MCF 10A (cell line): Measurements from ENCODE around the gene TOMM20L. TPM values are rescaled to one million over a fixed set of nuclear protein-coding genes. Genes with fewer than 3 reads are reported as not detected.
A peak's percentile ranks its signal among the peaks of the same experiment; 100 is the strongest.
"Not testable (repeated sequence)": the region's sequence is repeated elsewhere in the genome, so short reads cannot be mapped to it uniquely, and the experiment has no call there.

Experiments
- BruUV-seq: library from RNA; stranded (reverse); fragments of 400-500 nt; replicated peaks from 2 replicates; lab custom pipeline; 2021; lab: Mats Ljungman, UMichigan
- CTCF ChIA-PET: fragments of 300-600 bp; sonication (Branson Sonifier 250); formaldehyde crosslinking; extraction: SDS; loops from one replicate; lab custom pipeline; 2021; ENCODE audit warnings: antibody characterized with exemption, inconsistent platforms; lab: Yijun Ruan, JAX
- POLR2A ChIA-PET: fragments of 300-600, 350-650 bp; sonication (Branson Sonifier 250); formaldehyde crosslinking; extraction: SDS; loops from one replicate; lab custom pipeline; 2020; ENCODE audit warnings: antibody characterized with exemption, inconsistent platforms; lab: Yijun Ruan, JAX
- DNase-seq: peaks from one replicate; pipeline ENCODE4 v3.0.0-alpha.2; 2018; ENCODE audit not compliant: unreplicated experiment
- H3K27ac Mint-ChIP-seq: one replicate; pipeline ENCODE4 v1.8.0; 2022; ENCODE audit warnings: mild to moderate bottlenecking, low read depth, mixed read lengths; ENCODE audit not compliant: unreplicated experiment
- H3K27me3 Mint-ChIP-seq: one replicate; pipeline ENCODE4 v1.8.0; 2022; ENCODE audit warnings: mixed read lengths; ENCODE audit not compliant: insufficient read depth, unreplicated experiment
- H3K36me3 Mint-ChIP-seq: one replicate; pipeline ENCODE4 v1.8.0; 2022; ENCODE audit warnings: mild to moderate bottlenecking, moderate library complexity, mixed read lengths; ENCODE audit not compliant: insufficient read depth, unreplicated experiment
- H3K4me1 Mint-ChIP-seq: one replicate; pipeline ENCODE4 v1.8.0; 2022; ENCODE audit warnings: mixed read lengths; ENCODE audit not compliant: insufficient read depth, unreplicated experiment
- H3K4me3 Mint-ChIP-seq: one replicate; pipeline ENCODE4 v1.8.0; 2022; ENCODE audit warnings: mild to moderate bottlenecking, moderate library complexity, mixed read lengths; ENCODE audit not compliant: unreplicated experiment
- H3K9me3 Mint-ChIP-seq: one replicate; pipeline ENCODE4 v1.8.0; 2022; ENCODE audit warnings: mixed read lengths; ENCODE audit not compliant: unreplicated experiment
- intact Hi-C: fragments of 100-400 bp; cut with micrococcal nuclease; formaldehyde crosslinking; loops from 2 replicates; pipeline ENCODE4 v1.14.1; 2022
- total RNA-seq: library from RNA; stranded (reverse); gene quantifications from 2 replicates; pipeline ENCODE4 v1.2.3, GENCODE V29; 2022
- TF ChIP-seq, protein P1 (sequence below): fragments of 200-600 bp; IDR thresholded peaks from one replicate; pipeline ENCODE4 v1.8.0; 2022; ENCODE audit warnings: antibody characterized with exemption, mild to moderate bottlenecking; ENCODE audit not compliant: unreplicated experiment

The TOMM20L gene
- total RNA-seq, 1 experiment from 2014 or later = not detected

- intact Hi-C loops = loop anchor here (5.0 kb wide), 1 partner anchor 294 kb away; no protein-coding TSS in a partner anchor
- H3K36me3 Mint-ChIP-seq = peaks cover 19% of the 10 kb centered on the region
These were observed 5.9 kb downstream of the TOMM20L start for GRCh38 chr14:58401587-58401986.

DNA sequence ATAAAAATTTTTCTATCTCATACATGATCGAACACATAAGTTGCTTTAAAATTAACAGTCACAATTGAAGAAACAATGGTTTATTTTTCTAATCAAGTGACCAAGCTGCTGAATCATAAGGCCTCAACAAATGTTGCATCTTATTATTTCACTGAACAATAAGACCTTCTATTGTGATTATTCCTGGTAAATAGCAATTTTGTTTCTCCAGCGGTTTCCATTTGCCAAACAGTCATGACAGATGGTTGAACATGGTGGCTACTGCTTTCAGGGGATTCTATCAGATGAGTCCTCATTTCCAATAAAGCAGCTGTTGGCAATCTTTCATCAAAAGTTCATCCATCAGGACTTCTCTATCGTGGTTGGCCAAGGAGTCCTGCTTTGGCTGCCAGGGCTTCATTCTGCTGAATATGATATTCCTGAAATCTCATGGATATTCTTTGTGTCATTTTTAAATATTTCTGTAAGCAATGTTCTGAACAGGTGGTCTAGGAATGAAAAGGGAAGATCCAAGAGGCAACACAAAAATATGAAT is 13.0 kb downstream of the TOMM20L start:
- Mint-ChIP-seq H3K36me3 (peaks cover 69% of the 10 kb centered on the region), H3K4me3 (no peak overlapping the region), H3K9me3 (no peaks in the 10 kb centered on the region), H3K27me3 (no peaks in the 10 kb centered on the region), H3K4me1 (no peaks in the 10 kb centered on the region), H3K27ac (no peak overlapping the region)
- TF ChIP-seq, protein P1, sequence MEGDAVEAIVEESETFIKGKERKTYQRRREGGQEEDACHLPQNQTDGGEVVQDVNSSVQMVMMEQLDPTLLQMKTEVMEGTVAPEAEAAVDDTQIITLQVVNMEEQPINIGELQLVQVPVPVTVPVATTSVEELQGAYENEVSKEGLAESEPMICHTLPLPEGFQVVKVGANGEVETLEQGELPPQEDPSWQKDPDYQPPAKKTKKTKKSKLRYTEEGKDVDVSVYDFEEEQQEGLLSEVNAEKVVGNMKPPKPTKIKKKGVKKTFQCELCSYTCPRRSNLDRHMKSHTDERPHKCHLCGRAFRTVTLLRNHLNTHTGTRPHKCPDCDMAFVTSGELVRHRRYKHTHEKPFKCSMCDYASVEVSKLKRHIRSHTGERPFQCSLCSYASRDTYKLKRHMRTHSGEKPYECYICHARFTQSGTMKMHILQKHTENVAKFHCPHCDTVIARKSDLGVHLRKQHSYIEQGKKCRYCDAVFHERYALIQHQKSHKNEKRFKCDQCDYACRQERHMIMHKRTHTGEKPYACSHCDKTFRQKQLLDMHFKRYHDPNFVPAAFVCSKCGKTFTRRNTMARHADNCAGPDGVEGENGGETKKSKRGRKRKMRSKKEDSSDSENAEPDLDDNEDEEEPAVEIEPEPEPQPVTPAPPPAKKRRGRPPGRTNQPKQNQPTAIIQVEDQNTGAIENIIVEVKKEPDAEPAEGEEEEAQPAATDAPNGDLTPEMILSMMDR = no peak
- CTCF ChIA-PET = no interaction called here
- intact Hi-C loops = no loop called here
- BruUV-seq = TSS peak; percentile 33
- DNase-seq = no peak
- POLR2A ChIA-PET = no interaction called here

More at GRCh38 chr14:58401587-58401986, 5.9 kb downstream of the TOMM20L start:
- Mint-ChIP-seq H3K27me3 (no peaks in the 10 kb centered on the region), H3K27ac (no peak overlapping the region), H3K4me1 (no peaks in the 10 kb centered on the region), H3K4me3 (no peak overlapping the region), H3K9me3 (no peaks in the 10 kb centered on the region)
- peak; percentile 9 for DNase-seq
- no TSS peak for BruUV-seq
- ChIA-PET POLR2A (no interaction called here), CTCF (interaction anchor here (1.0 kb wide), 1 partner anchor 15 kb away, joined by 3 read pairs; no protein-coding TSS in a partner anchor)
- TF ChIP-seq, protein P1 = no peak

GRCh38 chr14:58414845-58415244 is 19.1 kb downstream of the TOMM20L start:
- no peak for DNase-seq
- no peaks in the 10 kb centered on the region for H3K9me3 Mint-ChIP-seq
- peaks cover 84% of the 10 kb centered on the region for H3K36me3 Mint-ChIP-seq
- H3K27ac Mint-ChIP-seq = no peak overlapping the region
- TF ChIP-seq, protein P1 = no peak
- ChIA-PET CTCF (no interaction called here), POLR2A (no interaction called here)
- BruUV-seq = no TSS peak
- no peaks in the 10 kb centered on the region for H3K27me3 Mint-ChIP-seq
- H3K4me3 Mint-ChIP-seq = no peak overlapping the region
- peaks cover 10% of the 10 kb centered on the region for H3K4me1 Mint-ChIP-seq
- intact Hi-C loops = no loop called here

GRCh38 chr14:58415636-58416547 is 20.2 kb downstream of the TOMM20L start:
- ChIA-PET CTCF (interaction anchor here (0.6 kb wide), 1 partner anchor 15 kb away, joined by 3 read pairs; no protein-coding TSS in a partner anchor), POLR2A (interaction anchor here (2.5 kb wide), 1 partner anchor 12 kb away, joined by 8 read pairs; the partner anchor contains the start of genes KIAA0586 and TIMM9)
- peaks cover 84% of the 10 kb centered on the region for H3K36me3 Mint-ChIP-seq
- no peaks in the 10 kb centered on the region for H3K27me3 Mint-ChIP-seq
- TF ChIP-seq, protein P1 = no peak
- no peak overlapping the region for H3K27ac Mint-ChIP-seq
- no TSS peak for BruUV-seq
- peaks cover 11% of the 10 kb centered on the region for H3K4me1 Mint-ChIP-seq
- intact Hi-C loops = no loop called here
- H3K4me3 Mint-ChIP-seq = no peak overlapping the region
- no peaks in the 10 kb centered on the region for H3K9me3 Mint-ChIP-seq
- DNase-seq = no peak

GRCh38 chr14:58416934-58417333 is 21.2 kb downstream of the TOMM20L start:
- peak overlapping the region; percentile 55 for H3K27ac Mint-ChIP-seq
- BruUV-seq, CTCF ChIA-PET, H3K4me3 Mint-ChIP-seq, H3K27me3 Mint-ChIP-seq, intact Hi-C loops, DNase-seq, H3K9me3 Mint-ChIP-seq: not testable (repeated sequence)
- POLR2A ChIA-PET = interaction anchor here (2.5 kb wide), 1 partner anchor 11 kb away, joined by 8 read pairs; the partner anchor contains the start of genes KIAA0586 and TIMM9
- peaks cover 84% of the 10 kb centered on the region for H3K36me3 Mint-ChIP-seq
- peaks cover 16% of the 10 kb centered on the region for H3K4me1 Mint-ChIP-seq
